B cell (primary cell): Measurements from ENCODE around the gene ZFR2. TPM values are rescaled to one million over a fixed set of nuclear protein-coding genes. Genes with fewer than 3 reads are reported as not detected.

ENCODE experiments used
- ATAC-seq: fragments of 200-7000 bp; cut with Tn5 transposase; one replicate; pipeline ENCODE4 v1.10.0; 2021; ENCODE audit warnings: low read depth, mild to moderate bottlenecking, moderate number of reproducible peaks, moderate library complexity
- CTCF ChIA-PET: fragments of 350-600 bp; sonication (Branson Sonifier 250); formaldehyde crosslinking; loops from one replicate; lab custom pipeline; 2021; ENCODE audit warnings: antibody characterized with exemption, inconsistent platforms; lab: Charles Lee
- POLR2A ChIA-PET: fragments of 350-600 bp; sonication (Branson Sonifier 250); formaldehyde crosslinking; loops from one replicate; lab custom pipeline; 2021; ENCODE audit warnings: antibody characterized with exemption; lab: Charles Lee
- DNase-seq: peaks from one replicate; pipeline ENCODE4 v3.0.0; 2013
- H2AFZ ChIP-seq: 2 replicates; pipeline ENCODE4 v1.6.1; 2012; ENCODE audit warnings: mild to moderate bottlenecking, low read depth, low read length; ENCODE audit not compliant: insufficient read depth, poor library complexity, severe bottlenecking
- H3K27ac ChIP-seq, 2 donors: 1 replicate in 1 of 2; 2 replicates in 1 of 2; pipeline ENCODE4 v1.5.1; 2012 to 2013; ENCODE audit warnings: low read length in 2 of 2, mild to moderate bottlenecking in 2 of 2, moderate library complexity in 1 of 2
- H3K27me3 ChIP-seq, 4 experiments: fragments of 200-600 bp in 1 of 4; sonication (generic) in 1 of 4; replicated peaks in 1 of 4; 1 replicate in 2 of 4; 2 replicates in 2 of 4; pipeline versions ENCODE4 v1.6.1 to v1.7.0; 2013 to 2016; ENCODE audit warnings: low read length in 3 of 4, mild to moderate bottlenecking in 2 of 4, mixed read lengths in 1 of 4, moderate library complexity in 1 of 4; ENCODE audit not compliant: insufficient read depth in 4 of 4, control insufficient read depth in 3 of 4; ENCODE audit errors: control extremely low read depth in 1 of 4
- H3K36me3 ChIP-seq, 2 experiments: replicated peaks in 1 of 2; 1 replicate in 1 of 2; 2 replicates in 1 of 2; pipeline versions ENCODE4 v1.6.1 to v1.7.1; 2013; ENCODE audit warnings: low read length in 1 of 2; ENCODE audit not compliant: insufficient read depth in 2 of 2, control insufficient read depth in 1 of 2; ENCODE audit errors: control extremely low read depth in 1 of 2, extremely low read depth in 1 of 2
- H3K4me1 ChIP-seq, 2 donors: fragments of 200-600 bp in 1 of 2; sonication (generic) in 1 of 2; 1 replicate in 1 of 2; 2 replicates in 1 of 2; pipeline versions ENCODE4 v1.5.1 to v1.6.1; 2013 to 2017; ENCODE audit warnings: low read length in 2 of 2; ENCODE audit not compliant: control insufficient read depth in 2 of 2, insufficient read depth in 2 of 2
- H3K4me2 ChIP-seq: replicated peaks from 2 replicates; pipeline ENCODE3; 2012; ENCODE audit warnings: mild to moderate bottlenecking, low read depth, low read length; ENCODE audit not compliant: poor library complexity, severe bottlenecking
- H3K4me3 ChIP-seq, 5 experiments: fragments of 200-600 bp in 1 of 5; sonication (generic) in 1 of 5; 1 replicate in 3 of 5; 2 replicates in 2 of 5; pipeline versions ENCODE4 v1.5.1 to v1.7.0; 2011 to 2016; ENCODE audit warnings: low read length in 4 of 5, mild to moderate bottlenecking in 4 of 5, low read depth in 2 of 5, control low read depth in 1 of 5, moderate library complexity in 1 of 5; ENCODE audit not compliant: insufficient read depth in 1 of 5; ENCODE audit errors: control extremely low read depth in 1 of 5, extremely low read depth in 1 of 5
- H3K79me2 ChIP-seq: fragments of 200-600 bp; sonication (generic); one replicate; pipeline ENCODE4 v1.6.0; 2016; ENCODE audit warnings: low read length; ENCODE audit not compliant: control insufficient read depth, insufficient read depth
- H3K9ac ChIP-seq: fragments of 200-600 bp; sonication (generic); 2 replicates; pipeline ENCODE4 v1.6.1; 2017; ENCODE audit warnings: mild to moderate bottlenecking, low read length, moderate library complexity
- H3K9me3 ChIP-seq, 3 donors: one replicate each; pipeline versions ENCODE4 v1.6.1 to v1.7.1; 2013; ENCODE audit warnings: low read length in 2 of 3; ENCODE audit not compliant: control insufficient read depth in 2 of 3, insufficient read depth in 1 of 3; ENCODE audit errors: control extremely low read depth in 1 of 3
- H4K20me1 ChIP-seq: 2 replicates; pipeline ENCODE4 v1.6.0; 2012; ENCODE audit warnings: mild to moderate bottlenecking, low read length; ENCODE audit not compliant: insufficient read depth, control insufficient read depth, poor library complexity, severe bottlenecking
- H3K27ac Mint-ChIP-seq: one replicate; pipeline ENCODE4 v1.8.0; 2021; ENCODE audit warnings: mixed read lengths
- H3K27me3 Mint-ChIP-seq: one replicate; pipeline ENCODE4 v1.8.0; 2021; ENCODE audit warnings: mixed read lengths
- H3K4me1 Mint-ChIP-seq: one replicate; pipeline ENCODE4 v1.8.0; 2021; ENCODE audit warnings: mixed read lengths
- H3K4me3 Mint-ChIP-seq: one replicate; pipeline ENCODE4 v1.8.0; 2021; ENCODE audit warnings: mixed read lengths
- H3K9me3 Mint-ChIP-seq: one replicate; pipeline ENCODE4 v1.8.0; 2022; ENCODE audit warnings: mixed read lengths; ENCODE audit not compliant: insufficient read depth
- CTCF ChIP-seq: fragments of 200-600 bp; IDR thresholded peaks from one replicate; pipeline ENCODE4 v1.8.0; 2022; ENCODE audit warnings: antibody characterized with exemption, mild to moderate bottlenecking
- EZH2 ChIP-seq: IDR thresholded peaks from 2 replicates; pipeline ENCODE4 v1.6.1; 2012; ENCODE audit warnings: borderline replicate concordance, low read depth, mild to moderate bottlenecking, moderate library complexity, low read length; ENCODE audit not compliant: insufficient read depth, poor library complexity, severe bottlenecking
- WGBS: methylation state at CpG from one replicate; pipeline ENCODE4 v1.1.5; 2013; ENCODE audit warnings: missing lambda C conversion rate; ENCODE audit not compliant: insufficient coverage; 5-methylcytosine and 5-hydroxymethylcytosine counted together
- intact Hi-C: fragments of 100-400 bp; cut with micrococcal nuclease; formaldehyde crosslinking; loops from one replicate; pipeline ENCODE4 v1.10.0; 2022
- polyA plus RNA-seq: library from polyadenylated mRNA; depleted of rRNA; stranded (reverse); fragments of >200 nt; gene quantifications from 2 replicates; pipeline ENCODE4 v1.2.3, GENCODE V29; 2012
- total RNA-seq, 2 donors: library from RNA; stranded (reverse); fragments of 120-200 nt in 1 of 2; gene quantifications; 1 replicate in 1 of 2; 2 replicates in 1 of 2; pipeline versions ENCODE4 v1.2.3 to v1.2.4, GENCODE V29; 2013 to 2022

ZFR2 gene
- total and polyA plus RNA-seq, 2 donors (not counting 1 experiment from before 2014, with no cell fraction given) = 0.36 to 0.39 TPM

- Histone ChIP-seq H3K27me3 (no peaks in the 10 kb centered on the region), H3K4me1 (peaks cover 15 to 21% of the 10 kb centered on the region in 2 donors), H3K79me2 (peaks cover 36% of the 10 kb centered on the region), H3K4me2 (no peak overlapping the region), H3K9ac (no peak overlapping the region), H4K20me1 (peaks cover 38% of the 10 kb centered on the region), H3K9me3 (peaks cover 0 to 3% (median 0%) of the 10 kb centered on the region in 3 donors), H3K4me3 (no peak overlapping the region), H3K27ac (no peak overlapping the region), H3K36me3 (peaks cover 0 to 31% of the 10 kb centered on the region in 2 experiments), H2AFZ (no peak overlapping the region)
- Mint-ChIP-seq H3K9me3 (no peaks in the 10 kb centered on the region), H3K4me1 (peaks cover 27% of the 10 kb centered on the region), H3K4me3 (no peak overlapping the region), H3K27me3 (no peaks in the 10 kb centered on the region), H3K27ac (no peak overlapping the region)
- WGBS = 96% methylated on average over 8 of the region's 12 CpGs
- intact Hi-C loops = loop anchor here (10.0 kb wide), 1 partner anchor 1920 kb away; the partner anchor contains the start of genes HSD11B1L and MICOS13
- ChIA-PET POLR2A (no interaction called here), CTCF (no interaction called here)
- DNase-seq (no peak), ATAC-seq (no peak)
- TF ChIP-seq EZH2 (no peak), CTCF (no peak)
Observed at GRCh38 chr19:3765121-3765520, 103.7 kb downstream of the ZFR2 start.
